Keratinocyte (primary cell): ENCODE results near the gene MARCHF7. TPM values are rescaled to one million over a fixed set of nuclear protein-coding genes. Genes with fewer than 3 reads are reported as not detected.

Experiments
- DNase-seq: peaks from one replicate; pipeline ENCODE4 v3.0.0-alpha.2; 2011; ENCODE audit warnings: low read depth, missing footprints, low spot score
- FAIRE-seq: peaks from 2 replicates; lab custom pipeline; 2011; peaks lifted over from hg19 to GRCh38; lab: Jason Lieb, UNC
- H2AFZ ChIP-seq: 2 replicates; pipeline ENCODE4 v1.6.0; 2012; ENCODE audit warnings: low read length, control low read depth, inconsistent platforms; ENCODE audit not compliant: control insufficient read depth
- H3K27ac ChIP-seq: 2 replicates; pipeline ENCODE4 v1.5.1; 2011; ENCODE audit warnings: low read length; ENCODE audit not compliant: control insufficient read depth, insufficient read depth
- H3K27me3 ChIP-seq: 3 replicates; pipeline ENCODE4 v1.6.0; 2011; ENCODE audit warnings: low read length; ENCODE audit not compliant: control insufficient read depth, insufficient read depth; ENCODE audit errors: extremely low read depth
- H3K36me3 ChIP-seq, 2 experiments: 2 replicates in 1 of 2; 3 replicates in 1 of 2; pipeline ENCODE4 v1.5.1; 2011; ENCODE audit warnings: low read length in 2 of 2, mild to moderate bottlenecking in 1 of 2; ENCODE audit not compliant: control insufficient read depth in 2 of 2, insufficient read depth in 2 of 2; ENCODE audit errors: extremely low read depth in 1 of 2
- H3K4me1 ChIP-seq: 3 replicates; pipeline ENCODE4 v1.5.1; 2011; ENCODE audit warnings: low read length; ENCODE audit not compliant: control insufficient read depth, insufficient read depth; ENCODE audit errors: extremely low read depth
- H3K4me2 ChIP-seq: 3 replicates; pipeline ENCODE4 v1.6.0; 2011; ENCODE audit warnings: low read depth, low read length; ENCODE audit not compliant: control insufficient read depth, insufficient read depth; ENCODE audit errors: extremely low read depth
- H3K4me3 ChIP-seq, 3 experiments: fragments of 200-600 bp in 1 of 3; sonication (generic) in 1 of 3; 2 replicates in 2 of 3; 3 replicates in 1 of 3; pipeline ENCODE4 v1.5.1; 2011 to 2016; ENCODE audit warnings: low read length in 3 of 3, mild to moderate bottlenecking in 3 of 3, control low read depth in 2 of 3, inconsistent platforms in 1 of 3, low read depth in 1 of 3, mixed read lengths in 1 of 3, mixed run types in 1 of 3, moderate library complexity in 1 of 3; ENCODE audit not compliant: control insufficient read depth in 2 of 3, insufficient read depth in 2 of 3; ENCODE audit errors: extremely low read depth in 1 of 3
- H3K79me2 ChIP-seq: 2 replicates; pipeline ENCODE4 v1.6.0; 2012; ENCODE audit warnings: low read length; ENCODE audit not compliant: control insufficient read depth, insufficient read depth
- H3K9ac ChIP-seq: 3 replicates; pipeline ENCODE4 v1.6.0; 2011; ENCODE audit warnings: low read length; ENCODE audit not compliant: control insufficient read depth, insufficient read depth; ENCODE audit errors: extremely low read depth
- H3K9me1 ChIP-seq: 3 replicates; pipeline ENCODE4 v1.6.0; 2011; ENCODE audit warnings: low read length; ENCODE audit not compliant: control insufficient read depth, insufficient read depth; ENCODE audit errors: extremely low read depth
- H3K9me3 ChIP-seq: 2 replicates; pipeline ENCODE4 v1.5.1; 2012; ENCODE audit warnings: low read depth, low read length; ENCODE audit not compliant: control insufficient read depth
- H4K20me1 ChIP-seq: 3 replicates; pipeline ENCODE4 v1.6.0; 2011; ENCODE audit warnings: low read length; ENCODE audit not compliant: control insufficient read depth, insufficient read depth; ENCODE audit errors: extremely low read depth
- CTCF ChIP-seq, 3 experiments: IDR thresholded peaks in 1 of 3; conservative IDR thresholded peaks in 1 of 3; optimal IDR thresholded peaks in 1 of 3; 2 replicates in 2 of 3; 3 replicates in 1 of 3; pipeline versions ENCODE3 to v1.5.1; 2011; ENCODE audit warnings: low read length in 3 of 3, mild to moderate bottlenecking in 3 of 3, moderate library complexity in 2 of 3, control low read depth in 1 of 3, inconsistent platforms in 1 of 3; ENCODE audit not compliant: insufficient read depth in 2 of 3; ENCODE audit errors: extremely low read depth in 1 of 3
- EZH2 ChIP-seq: IDR thresholded peaks from one replicate; pipeline ENCODE4 v1.6.1; 2012; ENCODE audit warnings: inconsistent platforms, mild to moderate bottlenecking, low read length, moderate library complexity
- dilution Hi-C: fragments of 300-500 bp; cut with MboI; formaldehyde crosslinking; loops from one replicate; pipeline ENCODE4 v1.7.0; 2020; ENCODE audit warnings: low sequenced_read_pairs; ENCODE audit not compliant: extremely low pct_ligation_motif_present
- polyA plus RNA-seq, 5 experiments: library from polyadenylated mRNA; depleted of rRNA in 3 of 5; stranded (reverse) in 3 of 5; stranded (forward) in 1 of 5; unstranded in 1 of 5; fragments of >200 nt; gene quantifications; 1 replicate in 1 of 5; 2 replicates in 3 of 5; 3 replicates in 1 of 5; pipeline versions ENCODE4 v1.2.1 to v1.2.3, GENCODE V29; 2011 to 2012; ENCODE audit warnings: missing spikeins in 2 of 5, low read depth in 1 of 5, low replicate concordance in 1 of 5

The MARCHF7 gene
- polyA plus RNA-seq, 1 donor (not counting 4 experiments of a cell fraction or from before 2014, with no cell fraction given): 89.4 TPM

GRCh38 chr2:159758239-159758638, 45.9 kb downstream of the MARCHF7 start:
- no peak overlapping the region for H3K4me3 ChIP-seq
- DNase-seq (no peak), FAIRE-seq (no peak)
- H4K20me1 ChIP-seq: peaks cover 14% of the 10 kb centered on the region
- no peak overlapping the region for H2AFZ ChIP-seq
- peaks cover 11 to 29% of the 10 kb centered on the region in 2 experiments for H3K36me3 ChIP-seq
- no peaks in the 10 kb centered on the region for H3K9me1 ChIP-seq
- H3K27me3 ChIP-seq: no peaks in the 10 kb centered on the region
- no peak overlapping the region for H3K27ac ChIP-seq
- H3K4me1 ChIP-seq: peaks cover 20% of the 10 kb centered on the region
- dilution Hi-C loops: no loop called here
- no peak overlapping the region for H3K9ac ChIP-seq
- H3K79me2 ChIP-seq: peaks cover 47% of the 10 kb centered on the region
- no peak for TF ChIP-seq EZH2
- no peak for TF ChIP-seq CTCF (optimal IDR thresholded peaks at IDR 0.05 in 1 of 3, IDR thresholded peaks at IDR 0.05 in 1 of 3, conservative IDR thresholded peaks at IDR 0.05 in 1 of 3; ENCODE audit: extremely low read depth in 1 of 3, insufficient read depth in 2 of 3, low read length in 3 of 3)
- no peak overlapping the region for H3K4me2 ChIP-seq
- H3K9me3 ChIP-seq: no peaks in the 10 kb centered on the region

- dilution Hi-C loops: no loop called here
- Histone ChIP-seq H3K9ac (no peak overlapping the region), H3K4me2 (no peak overlapping the region), H2AFZ (no peak overlapping the region), H4K20me1 (peaks cover 14% of the 10 kb centered on the region), H3K36me3 (peaks cover 11 to 27% of the 10 kb centered on the region in 2 experiments), H3K9me1 (no peaks in the 10 kb centered on the region), H3K27ac (no peak overlapping the region), H3K79me2 (peaks cover 45% of the 10 kb centered on the region), H3K4me1 (peaks cover 20% of the 10 kb centered on the region), H3K9me3 (no peaks in the 10 kb centered on the region), H3K4me3 (no peak overlapping the region), H3K27me3 (no peaks in the 10 kb centered on the region)
- FAIRE-seq (peak; percentile 76), DNase-seq (no peak)
- TF ChIP-seq CTCF (optimal IDR thresholded peaks at IDR 0.05 in 1 of 3, IDR thresholded peaks at IDR 0.05 in 1 of 3, conservative IDR thresholded peaks at IDR 0.05 in 1 of 3; ENCODE audit: extremely low read depth in 1 of 3, insufficient read depth in 2 of 3, low read length in 3 of 3): no peak
- TF ChIP-seq EZH2: no peak
Observed at GRCh38 chr2:159758686-159759085, 46.4 kb downstream of the MARCHF7 start.
